Muscle of arm (tissue), 12 donors: ENCODE data around the gene POU2F2. TPM values are rescaled to one million over a fixed set of nuclear protein-coding genes. Genes with fewer than 3 reads are reported as not detected.

ENCODE experiments used
- DNase-seq: peaks from one replicate; pipeline ENCODE4 v3.0.0-alpha.2; 2013
- polyA plus RNA-seq, 12 donors: library from polyadenylated mRNA; unstranded; fragments of 120-200 nt; gene quantifications; one replicate each; pipeline ENCODE4 v1.2.1, GENCODE V29; 2013; ENCODE audit not compliant: insufficient read length in 12 of 12

Gene POU2F2
- polyA plus RNA-seq, 12 donors: 0.92 to 6.1 (median 1.4) TPM; not detected in 1

DNA sequence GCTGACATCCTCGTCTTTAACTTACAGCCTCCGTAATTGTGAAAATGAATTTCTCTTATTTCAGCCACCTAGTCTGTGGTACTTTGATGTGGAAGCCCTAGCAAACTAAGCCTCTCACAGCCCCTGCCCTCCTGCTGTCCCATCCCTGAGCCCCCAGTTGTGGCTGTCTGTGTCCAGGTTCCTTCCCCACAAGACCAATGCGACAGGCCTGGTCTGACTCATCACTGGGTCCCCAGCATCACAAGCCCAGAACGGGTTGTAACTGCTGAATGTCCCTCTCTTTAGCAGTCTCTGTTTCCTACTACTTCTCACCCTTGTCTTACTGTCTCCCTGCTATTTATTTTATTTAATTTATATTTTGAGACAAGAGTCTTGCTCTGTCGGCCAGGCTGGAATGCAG lies 5.7 kb downstream of the POU2F2 start:
- DNase-seq: no peak

DNA sequence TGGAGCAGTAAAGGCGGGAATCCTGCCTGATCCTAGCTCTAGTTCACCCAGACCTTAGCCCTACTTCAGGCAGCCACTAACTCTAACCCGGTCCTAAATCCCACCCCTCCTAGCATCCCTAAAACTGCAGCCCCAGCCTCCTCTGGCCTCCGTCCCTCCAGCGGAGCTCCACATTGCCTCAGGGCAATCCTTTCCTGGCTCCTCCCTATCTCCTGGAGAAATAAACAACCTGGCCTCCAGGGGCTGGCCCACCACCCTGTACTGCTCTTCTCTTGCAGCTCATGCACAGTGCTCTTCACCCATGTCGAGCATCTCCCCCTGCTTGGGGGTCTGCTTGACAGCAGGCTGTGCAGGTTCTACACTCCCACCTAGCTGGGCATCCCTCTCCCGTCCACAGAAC lies 6.7 kb downstream of the POU2F2 start:
- DNase-seq: no peak

DNA sequence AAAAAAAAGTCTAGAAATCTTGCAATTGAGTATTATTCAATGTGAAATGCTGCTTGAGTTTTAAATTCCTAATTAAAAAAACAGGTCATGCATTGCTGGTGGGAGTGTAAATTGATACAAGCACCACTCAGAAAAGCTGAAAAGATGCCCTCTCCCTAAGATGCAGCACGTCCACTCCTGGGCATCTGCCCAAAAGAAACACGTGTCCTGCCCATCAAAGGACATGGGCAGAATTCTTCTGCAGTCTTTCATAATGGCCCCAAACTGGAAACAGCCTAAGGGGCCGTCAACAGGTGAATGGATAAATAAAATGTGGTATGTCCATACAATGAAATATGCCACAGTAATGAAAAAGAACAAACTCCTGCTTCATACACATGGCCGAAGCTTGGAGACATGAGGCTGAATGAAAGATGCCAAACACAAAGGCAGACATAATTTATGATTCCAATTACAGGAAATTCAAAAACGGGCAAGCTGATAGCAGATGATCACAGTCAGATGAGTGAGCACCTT lies 7.8 kb downstream of the POU2F2 start:
- no peak for DNase-seq

DNA sequence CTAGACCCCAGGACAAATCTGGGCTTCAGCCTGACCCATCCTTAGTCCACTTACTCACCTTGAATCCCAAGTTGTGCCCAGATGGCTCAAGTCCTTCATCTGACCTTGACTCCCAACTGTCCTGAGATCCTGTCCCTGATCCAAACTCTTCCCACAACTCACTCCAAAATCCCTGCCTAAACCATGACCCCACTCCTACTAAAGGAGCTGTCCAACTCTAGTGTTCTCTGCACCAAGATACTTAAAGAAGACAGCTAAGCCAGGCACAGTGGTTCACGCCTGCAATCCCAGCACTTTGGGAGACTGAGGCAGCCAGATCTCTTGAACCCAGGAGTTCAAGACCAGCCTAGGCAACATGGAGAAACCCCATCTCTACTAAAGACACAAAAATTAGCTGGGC lies 8.5 kb downstream of the POU2F2 start:
- no peak for DNase-seq

DNA sequence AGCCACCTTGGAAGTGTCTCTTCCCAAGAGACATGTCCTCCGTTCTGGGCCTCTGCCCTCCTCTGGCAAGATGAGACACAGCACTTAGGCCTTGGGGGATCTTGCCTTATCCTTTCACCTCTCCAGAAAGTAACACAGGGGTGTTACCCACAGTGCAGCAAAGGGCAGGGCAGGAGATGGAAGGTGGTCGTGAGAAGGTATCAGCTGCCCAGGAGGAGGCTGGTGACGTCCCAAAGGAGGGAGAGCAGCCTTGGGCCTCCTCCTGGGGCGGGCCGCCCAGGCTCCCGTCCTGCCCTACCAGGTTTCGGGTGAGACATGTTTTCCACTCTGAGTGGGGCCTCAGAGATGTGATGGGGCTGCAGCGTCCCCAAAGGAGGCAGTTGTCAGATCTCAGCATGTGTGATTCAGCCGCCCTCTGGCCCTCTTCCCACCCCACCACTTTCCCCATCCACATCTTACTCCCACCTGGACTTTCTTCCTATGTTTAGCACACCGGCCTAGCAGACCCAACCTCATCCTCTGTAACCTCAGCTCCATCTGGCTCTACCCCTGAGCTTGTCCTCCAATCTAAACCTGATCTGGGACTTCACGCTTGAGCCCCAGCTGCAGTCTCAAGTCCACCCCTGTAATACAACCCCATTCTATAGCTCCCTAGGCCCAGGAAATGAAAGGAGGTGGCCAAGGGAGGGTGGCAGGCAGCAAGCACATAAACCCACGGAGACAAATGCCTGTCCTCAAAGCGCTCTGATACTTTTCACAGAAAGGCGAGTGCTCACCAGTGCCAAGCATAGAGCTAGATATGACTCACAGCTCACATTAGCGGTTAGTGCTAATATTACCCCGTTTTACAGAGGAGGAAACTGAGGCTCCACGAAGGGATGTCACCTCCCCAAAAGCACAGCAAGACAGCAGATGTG lies 9.3 kb downstream of the POU2F2 start:
- no peak for DNase-seq

DNA sequence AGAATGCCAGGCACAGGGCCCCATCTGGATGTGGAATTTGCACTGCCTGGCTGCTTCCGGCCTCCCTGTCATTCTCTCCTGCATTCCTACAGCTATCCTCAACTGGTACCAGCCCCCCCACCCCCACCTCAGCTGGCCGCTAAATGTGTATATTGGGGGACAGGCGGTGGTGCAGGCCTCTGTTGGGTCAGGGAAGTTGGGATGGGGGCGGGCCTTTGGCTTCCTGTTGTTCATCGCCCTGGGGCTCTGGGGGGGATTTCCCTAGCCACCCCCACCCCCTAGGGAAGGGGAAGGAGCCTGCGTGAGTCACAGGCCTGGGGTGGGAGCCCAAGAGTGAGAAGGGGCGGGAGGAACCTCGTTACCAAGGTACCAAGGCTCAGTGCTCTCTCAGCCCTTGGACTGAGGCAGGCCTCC lies 10.6 kb downstream of the POU2F2 start:
- no peak for DNase-seq

DNA sequence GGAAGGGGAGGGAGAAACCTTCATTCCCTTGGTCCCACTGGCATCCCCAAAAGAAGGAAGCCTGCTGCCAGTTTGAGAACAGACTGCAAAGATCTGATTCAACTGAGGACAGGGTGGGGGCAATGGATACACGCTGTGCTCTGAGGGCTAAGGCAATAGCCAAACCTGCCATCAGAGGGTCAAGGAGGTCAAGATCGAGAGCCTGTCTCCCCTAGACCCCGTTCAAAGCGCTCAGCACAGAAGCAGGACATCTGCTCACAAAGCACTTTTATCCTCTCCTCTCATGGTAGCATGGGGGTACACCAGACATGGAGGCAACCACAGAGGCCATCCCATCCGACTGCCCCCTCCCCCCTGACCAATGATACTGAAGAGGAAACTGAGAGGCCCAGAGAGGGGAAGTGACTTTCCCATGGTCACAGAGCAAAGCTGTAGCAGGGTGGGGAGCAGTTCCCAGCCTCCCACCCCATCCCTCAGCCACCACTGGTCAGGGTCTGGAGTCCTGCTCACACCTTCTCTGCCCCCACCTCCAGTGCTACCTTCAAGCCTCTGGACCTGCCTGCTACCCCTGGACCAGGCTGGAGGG lies 11.1 kb downstream of the POU2F2 start:
- DNase-seq: no peak

DNA sequence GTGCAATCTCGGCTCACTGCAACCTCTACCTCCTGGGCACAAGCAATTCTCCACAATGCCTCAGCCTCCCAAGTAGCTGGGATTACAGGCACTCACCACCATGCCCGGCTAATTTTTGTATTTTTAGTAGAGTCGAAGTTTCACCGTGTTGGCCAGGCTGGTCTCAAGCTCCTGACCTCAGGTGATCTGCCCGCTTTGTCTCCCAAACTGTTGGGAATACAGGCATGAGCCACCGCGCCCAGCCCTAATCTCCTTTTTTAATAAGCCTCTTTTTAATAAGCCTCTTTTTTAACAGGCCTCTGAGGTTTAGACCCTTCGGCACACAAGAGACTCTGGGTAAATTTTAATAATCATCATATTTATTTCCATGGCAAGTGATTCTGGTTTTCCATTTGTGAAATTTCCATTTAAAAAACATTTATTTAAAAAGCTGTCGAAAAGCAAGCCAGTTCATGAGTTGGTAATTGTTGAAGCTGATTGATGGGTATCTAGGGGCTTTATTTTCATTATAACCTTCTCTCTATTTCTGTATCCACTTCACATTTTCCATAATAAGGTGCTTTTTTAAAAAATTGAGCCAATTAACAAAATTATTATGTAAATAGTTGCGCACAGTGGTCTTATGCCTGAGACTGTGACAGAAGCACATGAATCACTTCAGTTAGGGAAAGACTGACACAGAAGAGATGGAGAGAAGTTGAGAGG lies 11.8 kb downstream of the POU2F2 start:
- no peak for DNase-seq

DNA sequence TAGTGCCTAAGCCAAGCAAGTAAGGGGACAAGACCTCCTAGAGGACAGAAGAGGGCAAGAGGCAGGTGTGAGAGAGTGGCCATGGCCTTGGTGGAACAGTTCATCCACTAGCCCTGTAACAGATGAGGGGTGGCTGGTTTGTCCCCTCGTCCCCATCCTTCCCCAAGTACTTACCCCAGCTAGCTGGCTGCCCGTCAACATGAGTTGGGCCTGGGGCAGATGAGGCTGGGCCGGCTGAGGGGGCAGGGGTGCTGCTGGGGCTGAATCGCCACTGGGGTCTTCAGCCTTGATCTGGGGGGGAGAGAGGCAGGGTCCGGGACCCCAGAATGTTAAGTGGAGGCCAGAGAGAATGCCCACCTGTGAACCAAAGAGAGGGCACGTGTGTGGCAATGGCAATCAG lies 15.2 kb downstream of the POU2F2 start:
- DNase-seq: no peak

DNA sequence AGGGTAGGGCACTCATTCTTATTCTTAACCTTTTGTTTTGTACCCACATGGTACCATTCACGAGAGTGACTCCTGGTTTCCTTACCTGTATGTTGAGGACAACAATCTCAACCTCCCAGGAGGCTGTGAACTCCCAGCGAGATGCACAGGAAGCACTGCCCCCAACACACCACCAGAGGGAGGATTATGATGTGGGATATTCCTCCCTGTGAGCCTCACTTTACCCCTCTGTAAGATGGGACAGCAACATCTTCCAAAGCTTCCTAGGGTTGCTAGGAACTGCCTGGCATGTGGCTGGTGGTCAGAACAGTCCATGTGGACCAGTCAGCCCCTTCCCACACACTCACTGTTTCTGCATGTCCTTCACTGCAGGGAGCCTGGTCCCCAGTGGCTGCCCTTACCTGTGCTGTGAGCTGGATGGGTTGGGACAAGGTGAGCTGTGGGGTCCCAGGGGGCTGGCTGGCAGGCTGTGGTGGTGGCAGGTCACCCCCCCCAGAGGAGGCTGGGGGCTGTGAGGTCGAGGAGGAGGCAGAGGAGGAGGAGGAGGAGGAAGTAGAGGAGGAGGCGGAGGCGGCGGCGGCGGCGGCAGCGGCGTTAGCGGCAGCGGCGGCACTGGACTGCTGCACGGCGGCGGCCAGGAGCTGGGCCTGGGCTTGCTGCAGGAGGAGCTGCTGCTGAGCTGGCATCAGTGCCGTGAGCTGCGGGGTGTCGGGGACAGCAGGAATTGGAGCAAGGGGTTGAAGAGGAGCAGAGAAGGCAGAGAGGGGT lies 15.8 kb downstream of the POU2F2 start:
- no peak for DNase-seq

DNA sequence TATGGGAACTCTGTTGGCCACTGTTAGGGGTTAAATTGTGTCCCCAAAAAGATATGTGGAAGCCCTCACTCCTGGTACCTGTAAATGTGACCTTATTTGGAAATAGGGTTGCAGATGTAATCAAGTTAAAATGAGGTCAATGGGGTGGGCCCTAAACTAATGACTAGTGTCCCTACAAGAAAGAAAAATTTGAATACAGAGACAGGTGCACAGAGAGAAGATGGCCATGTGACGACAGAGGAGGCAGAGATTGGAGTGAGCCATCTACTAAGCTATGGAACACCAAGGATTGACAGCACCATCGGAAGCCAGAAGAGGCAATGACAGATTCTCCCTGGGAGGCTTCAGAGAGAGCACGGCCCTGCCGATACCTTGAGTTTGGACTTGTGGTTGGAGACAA lies 16.5 kb downstream of the POU2F2 start:
- no peak for DNase-seq

DNA sequence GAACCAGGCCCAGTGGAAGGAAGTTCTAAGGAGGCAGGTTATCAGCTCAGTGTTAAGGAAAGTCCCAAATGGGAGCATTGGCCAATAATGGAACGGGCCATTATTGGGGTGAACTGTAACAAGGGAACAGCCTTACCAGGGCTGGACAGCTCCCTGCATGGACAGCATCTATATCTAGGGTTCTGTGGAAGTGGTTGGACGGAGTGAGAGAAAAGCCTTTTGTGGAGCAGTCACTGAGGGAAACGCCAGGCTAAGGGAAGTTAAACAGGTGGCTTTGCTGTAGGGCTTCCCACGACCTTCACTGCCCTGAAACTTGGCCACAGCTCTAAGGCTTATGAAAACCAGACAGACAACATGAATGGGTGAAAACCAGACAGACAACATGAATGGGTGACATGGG lies 17.0 kb downstream of the POU2F2 start:
- DNase-seq: no peak

DNA sequence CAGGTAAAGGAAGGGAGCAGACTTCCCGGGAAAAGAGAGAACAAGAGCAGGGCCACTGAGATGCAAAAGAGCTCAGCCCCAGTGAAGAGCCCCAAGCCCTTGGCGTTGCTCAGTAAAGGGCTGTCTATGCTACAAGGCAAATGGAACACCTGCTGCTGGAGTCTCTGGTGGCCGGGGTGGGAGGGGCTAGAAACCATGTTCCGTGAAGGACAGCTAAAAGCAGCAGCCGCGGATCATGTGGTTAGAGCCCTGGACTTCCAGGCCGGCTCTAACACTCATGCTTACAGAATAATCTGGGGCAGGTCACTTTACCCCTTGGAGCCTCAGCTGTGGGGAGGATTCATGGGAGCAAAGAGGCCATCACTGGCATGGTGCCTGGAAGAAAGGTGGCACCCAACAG lies 17.8 kb downstream of the POU2F2 start:
- no peak for DNase-seq

DNA sequence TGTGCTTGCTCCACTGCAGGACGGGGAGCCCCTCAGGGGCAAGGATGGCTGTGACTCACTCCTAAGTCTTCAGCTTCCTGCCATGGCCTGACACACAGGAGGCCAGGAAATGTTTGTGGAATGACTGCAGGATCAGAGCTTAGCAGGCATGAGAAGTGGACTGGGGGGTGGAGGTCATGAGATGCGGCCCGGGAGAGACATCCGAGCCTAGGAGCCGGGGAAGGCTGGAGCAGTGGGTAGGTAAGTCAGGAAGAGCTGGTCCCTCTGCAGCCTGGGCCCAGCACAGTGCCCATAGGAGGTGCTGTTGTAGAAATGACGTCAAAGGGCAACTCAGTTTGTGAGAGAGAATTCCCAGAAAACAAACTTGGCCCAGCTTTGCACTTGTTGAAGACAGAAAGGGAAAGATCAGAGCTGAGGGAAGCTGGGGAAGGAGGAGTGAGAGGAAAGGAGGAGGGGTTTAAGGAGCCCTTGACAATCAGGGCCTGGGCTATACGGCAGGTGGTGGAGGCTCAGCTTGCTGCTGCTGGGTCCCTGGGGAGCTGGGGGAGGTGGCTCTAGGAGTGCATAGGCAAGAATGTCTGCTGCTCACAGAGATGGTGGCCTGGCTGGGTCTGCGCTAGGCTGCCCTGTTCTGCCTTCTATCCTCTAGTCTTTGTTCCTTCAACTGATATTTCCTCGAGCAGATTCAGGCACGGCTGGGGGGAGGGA lies 18.5 kb downstream of the POU2F2 start:
- DNase-seq: no peak

DNA sequence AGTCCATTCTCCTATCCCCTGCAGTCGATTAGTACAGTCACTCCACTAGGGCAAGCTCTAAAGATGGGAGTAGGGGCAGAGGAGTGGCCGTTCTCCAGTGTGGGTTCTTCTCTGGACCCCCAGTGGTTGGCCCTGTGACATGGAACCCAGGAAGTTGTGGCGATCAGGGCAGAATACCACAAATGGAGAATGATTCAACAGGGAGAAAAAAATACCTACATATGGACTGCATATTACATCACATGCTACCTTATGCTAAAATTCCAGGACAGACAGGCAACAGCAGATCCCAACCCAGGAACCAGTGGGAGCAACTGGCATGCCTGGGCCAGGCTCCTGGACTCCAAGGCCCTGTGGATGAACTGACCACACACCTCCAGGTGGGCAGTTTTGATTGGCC lies 20.4 kb downstream of the POU2F2 start:
- DNase-seq: no peak

DNA sequence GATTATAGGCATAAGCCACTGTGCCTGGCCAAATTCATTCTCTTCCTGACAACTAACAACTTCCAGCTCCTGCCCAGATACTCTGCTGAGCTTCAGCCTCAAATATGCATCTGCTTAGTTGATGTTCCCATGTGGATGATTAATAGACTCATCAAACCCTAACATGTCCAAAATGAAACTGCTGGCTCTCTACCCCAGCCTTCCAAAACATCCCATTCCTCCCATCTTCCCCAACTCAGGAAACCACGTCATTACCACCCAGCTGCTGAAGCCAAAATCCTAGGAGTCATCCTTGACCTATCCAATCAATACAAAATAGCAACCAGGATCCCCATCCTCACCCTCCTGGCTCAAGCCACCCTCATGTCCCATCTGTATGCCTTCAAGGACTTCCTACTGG lies 20.9 kb downstream of the POU2F2 start:
- DNase-seq: no peak

DNA sequence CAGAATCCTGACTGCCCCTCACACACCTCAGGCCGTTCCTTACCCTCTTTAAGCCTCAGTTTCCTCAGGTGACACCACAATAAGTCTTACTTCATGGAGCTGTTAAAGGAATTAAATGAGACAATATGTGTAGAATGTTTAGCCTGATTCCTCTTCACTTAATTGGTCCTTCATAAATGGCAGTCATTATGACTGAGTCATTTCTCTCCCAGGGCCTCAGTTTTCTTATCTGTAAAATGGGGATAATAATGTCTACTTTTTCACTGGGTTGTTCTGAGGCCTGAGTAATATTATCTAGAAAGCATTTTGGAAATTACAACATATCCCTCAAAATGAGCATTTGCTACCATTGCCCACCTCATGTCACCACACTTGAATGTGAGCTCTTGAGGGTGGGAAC lies 21.6 kb downstream of the POU2F2 start:
- no peak for DNase-seq

DNA sequence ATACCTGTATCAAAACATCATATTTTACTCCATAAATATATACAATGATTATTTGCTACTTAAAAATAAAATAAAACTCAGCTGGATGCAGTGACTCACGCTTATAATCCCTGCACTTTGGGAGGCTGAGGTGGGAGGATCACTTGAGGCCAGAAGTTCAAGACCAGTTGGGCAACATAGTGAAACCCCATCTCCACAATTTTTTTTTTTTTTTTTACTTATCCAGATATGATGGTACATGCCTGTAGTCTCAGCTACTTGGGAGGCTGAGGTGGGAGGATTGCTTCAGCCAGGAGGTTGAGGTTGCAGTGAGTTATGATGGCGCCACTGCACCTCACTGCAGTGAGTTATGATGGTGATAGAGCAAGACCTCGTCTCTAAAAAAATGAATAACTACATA lies 22.4 kb downstream of the POU2F2 start:
- DNase-seq: no peak

DNA sequence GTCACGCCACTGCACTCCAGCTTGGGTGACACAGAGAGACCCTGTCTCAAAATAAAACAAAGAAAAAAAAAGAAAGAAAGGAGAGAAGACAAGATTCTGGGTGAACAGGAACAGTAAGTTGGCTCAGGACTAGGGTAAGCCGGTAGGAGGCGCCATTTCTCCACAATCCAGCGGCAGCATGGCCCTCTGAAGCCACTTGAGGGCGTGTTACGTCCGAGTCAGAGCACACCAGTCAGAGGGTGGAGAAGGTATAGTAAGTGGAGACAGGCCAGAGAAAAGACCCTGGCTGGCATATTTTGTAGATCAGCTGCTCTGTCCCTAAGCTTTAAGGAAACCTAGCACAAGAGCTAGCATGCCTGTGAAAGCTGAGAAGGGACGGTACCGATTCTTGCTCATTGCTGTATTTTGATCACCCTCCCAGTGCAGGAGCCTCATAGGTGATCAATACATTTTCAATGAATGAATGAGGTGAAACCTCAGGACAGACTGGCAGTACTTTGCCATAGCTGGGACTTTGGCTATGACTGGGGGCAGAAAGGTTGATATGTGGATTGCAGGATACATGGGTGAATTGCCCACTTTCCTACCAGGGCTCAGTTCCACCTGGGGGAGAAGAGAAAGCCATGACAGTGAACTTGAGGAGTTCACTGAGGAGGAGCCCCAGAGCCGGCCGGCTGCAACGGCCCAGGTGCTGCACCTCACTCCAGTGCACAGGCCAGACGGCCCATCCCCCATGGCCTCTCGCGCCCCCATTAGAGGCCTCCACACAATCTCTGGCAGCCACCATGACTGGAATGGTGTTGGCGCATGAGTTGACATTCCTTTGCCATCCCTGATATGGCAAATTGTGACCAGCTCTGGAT lies 23.5 kb downstream of the POU2F2 start:
- DNase-seq: peak; percentile 74

DNA sequence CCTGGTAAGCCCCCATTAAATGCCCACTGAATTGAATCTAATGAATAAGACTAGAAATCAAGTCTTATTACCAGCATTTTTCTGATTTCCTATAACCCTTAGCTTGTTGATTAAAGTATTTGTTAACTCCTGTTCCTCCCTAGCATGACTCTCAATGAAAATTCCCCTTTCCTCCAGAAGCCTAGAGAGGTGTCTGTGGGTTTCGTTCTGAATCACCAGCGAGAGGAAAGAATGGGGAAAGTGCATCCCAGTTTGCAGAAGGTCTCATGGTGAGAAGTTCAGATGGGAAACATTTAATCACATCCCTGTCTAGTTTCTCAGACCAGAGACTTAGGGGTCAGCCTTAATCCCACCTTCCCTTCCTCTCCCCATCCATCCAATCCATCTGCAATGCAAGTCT lies 26.9 kb downstream of the POU2F2 start:
- no peak for DNase-seq
